Dermis blood vessel endothelial cell (primary cell): ENCODE measurements around the gene PRKCB. TPM values are rescaled to one million over a fixed set of nuclear protein-coding genes. Genes with fewer than 3 reads are reported as not detected.

ENCODE experiments used
- DNase-seq: peaks from one replicate; pipeline ENCODE4 v3.0.0; 2010
- total RNA-seq: library from RNA; depleted of rRNA; stranded (reverse); fragments of >200 nt; gene quantifications from 2 replicates; pipeline ENCODE4 v1.2.3, GENCODE V29; 2014

The PRKCB gene
- total RNA-seq, 1 donor from 2014 or later = not detected

DNA sequence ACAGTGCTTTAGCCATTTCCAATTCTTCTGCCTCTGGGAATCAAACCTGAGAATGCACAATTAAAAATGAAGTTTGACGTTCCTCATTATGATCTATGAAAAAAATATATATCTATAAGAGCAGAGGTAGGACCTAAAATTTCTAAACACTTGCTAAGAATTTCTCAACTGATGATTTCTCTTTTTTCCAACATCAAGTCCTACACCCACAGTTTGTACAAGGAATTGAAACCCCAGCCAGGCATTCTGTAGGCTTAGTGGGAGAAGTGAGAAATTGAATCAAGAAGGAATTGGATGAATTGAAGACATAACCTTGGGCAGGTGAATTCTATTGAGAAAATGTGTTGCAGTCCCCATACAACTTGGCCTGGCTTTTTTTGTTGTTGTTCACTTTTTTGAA lies 423.0 kb downstream of the PRKCB start:
- DNase-seq = no peak

DNA sequence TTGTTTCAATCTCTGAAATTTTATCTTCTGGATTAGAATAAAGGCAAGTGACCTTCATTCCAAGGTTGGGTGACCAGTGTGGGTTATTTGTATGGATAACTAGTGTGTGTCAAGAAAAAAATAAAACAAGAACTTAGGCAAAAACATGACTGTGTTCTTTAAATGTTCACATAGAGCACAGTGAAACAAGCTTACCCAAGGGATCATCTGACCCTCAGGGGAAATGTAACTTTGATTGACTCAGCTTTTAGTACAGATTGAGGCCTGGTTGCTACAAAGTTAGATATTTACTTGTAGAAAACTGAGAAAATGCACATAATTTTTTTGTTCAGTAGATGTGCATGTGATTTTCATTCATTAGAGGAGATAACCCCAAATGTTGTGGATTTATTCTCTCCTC lies 427.0 kb downstream of the PRKCB start:
- no peak for DNase-seq

Other genes starting within 250 kb of the PRKCB start
- gene NDUFAB1, start 239.7 kb upstream of the PRKCB start, total RNA-seq = 83.2 and 90.0 TPM in 2 replicates
- 7.5 and 9.4 TPM in 2 replicates for gene PALB2, start 194.7 kb upstream of the PRKCB start, total RNA-seq
- 81.2 and 93.4 TPM in 2 replicates for gene DCTN5, start 194.5 kb upstream of the PRKCB start, total RNA-seq
- 6.3 and 51.6 TPM in 2 replicates for gene PLK1, start 157.1 kb upstream of the PRKCB start, total RNA-seq
- not detected in 2 replicates for gene ERN2, start 122.8 kb upstream of the PRKCB start, total RNA-seq
- not detected in 2 replicates for gene CHP2, start 81.0 kb upstream of the PRKCB start, total RNA-seq